ENCODE results near the gene ADCY3. TPM values are rescaled to one million over a fixed set of nuclear protein-coding genes. Genes with fewer than 3 reads are reported as not detected.

ADCY3 gene
- total RNA-seq, 5 donors from 2014 or later (not counting 1 experiment from before 2014, with no cell fraction given) = 21.4 to 35.6 (median 32.8) TPM

DNA sequence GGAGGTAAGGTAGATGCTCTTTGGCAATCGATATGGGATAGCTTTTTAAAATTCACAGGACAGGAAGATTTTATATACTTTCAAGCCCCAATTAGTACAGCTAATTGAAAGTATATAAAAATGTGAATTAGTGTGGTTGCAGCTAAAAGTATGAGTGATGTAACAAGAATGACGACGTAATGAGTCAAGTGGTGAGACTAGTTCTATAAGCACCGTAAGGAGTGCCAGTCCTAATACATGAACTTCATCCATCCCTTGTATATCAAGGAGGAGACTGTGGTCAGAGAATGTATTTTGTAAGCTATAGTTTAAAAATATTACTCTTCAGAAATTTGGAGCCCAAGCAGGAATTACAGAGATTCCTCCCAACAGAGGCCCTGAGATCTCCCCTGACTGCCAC, 25.9 kb upstream of the ADCY3 start:
- no peak overlapping the region for H3K4me3 Mint-ChIP-seq
- H3K4me1 ChIP-seq (ENCODE audit: control insufficient read depth in 1 of 2, extremely low read depth in 1 of 2, insufficient read depth in 2 of 2, low read length in 2 of 2) = no peaks in the 10 kb centered on the region
- ATAC-seq (replicated peaks in 1 of 4) (no peak), DNase-seq (no peak)
- peaks cover 4 to 40% of the 10 kb centered on the region in 2 donors for H3K36me3 ChIP-seq (ENCODE audit: control insufficient read depth in 2 of 2, extremely low read depth in 1 of 2, insufficient read depth in 1 of 2, low read length in 1 of 2)
- ChIA-PET CTCF (interaction anchor here in 1 of 2 donors (0.6 kb wide), 1 partner anchor 183 kb away, joined by 3 read pairs; no protein-coding TSS in a partner anchor), POLR2A (no interaction called here)
- H3K4me1 Mint-ChIP-seq = no peaks in the 10 kb centered on the region
- peaks cover 27% of the 10 kb centered on the region for H3K36me3 Mint-ChIP-seq
- no CpG with 5 or more reads among the region's 4 CpGs for WGBS (ENCODE audit: insufficient coverage)
- no peak overlapping the region for H3K27ac ChIP-seq (ENCODE audit: low read length)
- no peaks in the 10 kb centered on the region for H3K9me3 ChIP-seq
- no peaks in the 10 kb centered on the region for H3K27me3 Mint-ChIP-seq
- H3K9me3 Mint-ChIP-seq = no peaks in the 10 kb centered on the region
- H3K27ac Mint-ChIP-seq = no peak overlapping the region
- H3K4me3 ChIP-seq (ENCODE audit: control insufficient read depth in 1 of 2, extremely low read depth in 1 of 2, low read length in 1 of 2) = no peak overlapping the region
- H3K27me3 ChIP-seq (replicated peaks in 1 of 2; ENCODE audit: control insufficient read depth in 2 of 2, extremely low read depth in 1 of 2, insufficient read depth in 2 of 2, low read length in 1 of 2) = no peaks in the 10 kb centered on the region

- ChIA-PET POLR2A (interaction anchor here (0.5 to 1.2 kb wide), 6 partner anchors 13 to 728 kb away, joined by 3 to 7 read pairs (median 3); no protein-coding TSS in a partner anchor), CTCF (interaction anchor here in 1 of 2 donors (0.6 to 1.2 kb wide), 2 partner anchors 13 to 727 kb away, joined by 3 read pairs; no protein-coding TSS in a partner anchor)
- Histone ChIP-seq H3K4me1 (ENCODE audit: control insufficient read depth in 1 of 2, extremely low read depth in 1 of 2, insufficient read depth in 2 of 2, low read length in 2 of 2) (no peaks in the 10 kb centered on the region), H3K9me3 (no peaks in the 10 kb centered on the region), H3K4me3 (ENCODE audit: control insufficient read depth in 1 of 2, extremely low read depth in 1 of 2, low read length in 1 of 2) (no peak overlapping the region), H3K36me3 (ENCODE audit: control insufficient read depth in 2 of 2, extremely low read depth in 1 of 2, insufficient read depth in 1 of 2, low read length in 1 of 2) (peaks cover 4 to 27% of the 10 kb centered on the region in 2 donors), H3K27ac (ENCODE audit: low read length) (no peak overlapping the region), H3K27me3 (replicated peaks in 1 of 2; ENCODE audit: control insufficient read depth in 2 of 2, extremely low read depth in 1 of 2, insufficient read depth in 2 of 2, low read length in 1 of 2) (no peaks in the 10 kb centered on the region)
- ATAC-seq (replicated peaks in 1 of 4) (no peak), DNase-seq (no peak)
- H3K4me1 Mint-ChIP-seq = no peaks in the 10 kb centered on the region
- H3K36me3 Mint-ChIP-seq = peaks cover 27% of the 10 kb centered on the region
- no peak overlapping the region for H3K27ac Mint-ChIP-seq
- no peak overlapping the region for H3K4me3 Mint-ChIP-seq
- no peaks in the 10 kb centered on the region for H3K9me3 Mint-ChIP-seq
- 80% methylated on average over 1 of the region's 7 CpGs for WGBS (ENCODE audit: insufficient coverage)
- H3K27me3 Mint-ChIP-seq = no peaks in the 10 kb centered on the region
These were observed 23.5 kb upstream of the ADCY3 start for GRCh38 chr2:24943427-24944053.

GRCh38 chr2:24939353-24939752, 19.3 kb upstream of the ADCY3 start:
- no peak for ATAC-seq (replicated peaks in 1 of 4)
- no peaks in the 10 kb centered on the region for H3K4me1 Mint-ChIP-seq
- CTCF ChIA-PET = no interaction called here
- H3K9me3 ChIP-seq = no peaks in the 10 kb centered on the region
- no peaks in the 10 kb centered on the region for H3K4me1 ChIP-seq (ENCODE audit: control insufficient read depth in 1 of 2, extremely low read depth in 1 of 2, insufficient read depth in 2 of 2, low read length in 2 of 2)
- no peaks in the 10 kb centered on the region for H3K27me3 Mint-ChIP-seq
- DNase-seq = no peak
- POLR2A ChIA-PET = interaction anchor here in 1 of 2 donors (0.6 kb wide), 1 partner anchor 147 kb away, joined by 3 read pairs; no protein-coding TSS in a partner anchor
- peaks cover 0 to 2% of the 10 kb centered on the region in 2 donors for H3K36me3 ChIP-seq (ENCODE audit: control insufficient read depth in 2 of 2, extremely low read depth in 1 of 2, insufficient read depth in 1 of 2, low read length in 1 of 2)
- no peak overlapping the region for H3K27ac Mint-ChIP-seq
- peaks cover 3% of the 10 kb centered on the region for H3K36me3 Mint-ChIP-seq
- no peaks in the 10 kb centered on the region for H3K9me3 Mint-ChIP-seq
- H3K4me3 ChIP-seq (ENCODE audit: control insufficient read depth in 1 of 2, extremely low read depth in 1 of 2, low read length in 1 of 2) = no peak overlapping the region
- no peak overlapping the region for H3K4me3 Mint-ChIP-seq
- no peak overlapping the region for H3K27ac ChIP-seq (ENCODE audit: low read length)
- 60% methylated on average over 2 of the region's 6 CpGs for WGBS (ENCODE audit: insufficient coverage)
- H3K27me3 ChIP-seq (replicated peaks in 1 of 2; ENCODE audit: control insufficient read depth in 2 of 2, extremely low read depth in 1 of 2, insufficient read depth in 2 of 2, low read length in 1 of 2) = no peaks in the 10 kb centered on the region

GRCh38 chr2:24937236-24937635, 17.2 kb upstream of the ADCY3 start:
- WGBS (ENCODE audit: insufficient coverage) = no CpG with 5 or more reads among the region's 2 CpGs
- Mint-ChIP-seq H3K27me3 (no peaks in the 10 kb centered on the region), H3K9me3 (no peaks in the 10 kb centered on the region), H3K36me3 (no peaks in the 10 kb centered on the region), H3K27ac (no peak overlapping the region), H3K4me1 (no peaks in the 10 kb centered on the region), H3K4me3 (no peak overlapping the region)
- Histone ChIP-seq H3K4me1 (ENCODE audit: control insufficient read depth in 1 of 2, extremely low read depth in 1 of 2, insufficient read depth in 2 of 2, low read length in 2 of 2) (no peaks in the 10 kb centered on the region), H3K27ac (ENCODE audit: low read length) (no peak overlapping the region), H3K4me3 (ENCODE audit: control insufficient read depth in 1 of 2, extremely low read depth in 1 of 2, low read length in 1 of 2) (no peak overlapping the region), H3K36me3 (ENCODE audit: control insufficient read depth in 2 of 2, extremely low read depth in 1 of 2, insufficient read depth in 1 of 2, low read length in 1 of 2) (no peaks in the 10 kb centered on the region), H3K27me3 (replicated peaks in 1 of 2; ENCODE audit: control insufficient read depth in 2 of 2, extremely low read depth in 1 of 2, insufficient read depth in 2 of 2, low read length in 1 of 2) (no peaks in the 10 kb centered on the region), H3K9me3 (no peaks in the 10 kb centered on the region)
- POLR2A ChIA-PET = no interaction called here
- DNase-seq (no peak), ATAC-seq (replicated peaks in 1 of 4) (no peak)
- CTCF ChIA-PET = no interaction called here

DNA sequence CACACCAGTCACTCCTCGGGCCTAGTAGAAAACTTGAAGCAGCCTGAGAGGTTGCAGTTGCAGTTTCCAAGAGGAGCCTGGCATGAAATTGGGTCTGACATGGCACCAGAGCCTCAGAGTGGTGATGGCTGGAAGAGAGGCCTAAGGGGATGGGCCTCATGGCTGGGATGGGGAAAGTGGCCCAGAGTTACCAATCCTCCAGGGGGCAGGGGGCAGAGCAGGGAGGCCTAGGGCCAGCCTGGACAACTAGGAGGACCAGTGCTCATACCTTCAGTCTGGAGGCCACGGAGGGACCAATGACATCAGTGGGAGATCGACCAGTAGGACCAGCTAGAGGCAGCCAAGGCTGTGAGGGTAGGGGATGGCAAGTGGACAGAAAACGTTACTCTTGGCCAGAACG, 15.1 kb upstream of the ADCY3 start:
- ChIA-PET CTCF (no interaction called here), POLR2A (interaction anchor here in 1 of 2 donors (0.6 kb wide), 1 partner anchor 557 kb away, joined by 4 read pairs; no protein-coding TSS in a partner anchor)
- no peak for DNase-seq
- WGBS (ENCODE audit: insufficient coverage) = 100% methylated on average over 2 of the region's 5 CpGs
- Histone ChIP-seq H3K4me1 (ENCODE audit: control insufficient read depth in 1 of 2, extremely low read depth in 1 of 2, insufficient read depth in 2 of 2, low read length in 2 of 2) (no peaks in the 10 kb centered on the region), H3K36me3 (ENCODE audit: control insufficient read depth in 2 of 2, extremely low read depth in 1 of 2, insufficient read depth in 1 of 2, low read length in 1 of 2) (no peaks in the 10 kb centered on the region), H3K4me3 (ENCODE audit: control insufficient read depth in 1 of 2, extremely low read depth in 1 of 2, low read length in 1 of 2) (no peak overlapping the region), H3K27ac (ENCODE audit: low read length) (no peak overlapping the region), H3K9me3 (no peaks in the 10 kb centered on the region), H3K27me3 (replicated peaks in 1 of 2; ENCODE audit: control insufficient read depth in 2 of 2, extremely low read depth in 1 of 2, insufficient read depth in 2 of 2, low read length in 1 of 2) (no peaks in the 10 kb centered on the region)
- no peak overlapping the region for H3K27ac Mint-ChIP-seq
- no peaks in the 10 kb centered on the region for H3K9me3 Mint-ChIP-seq
- H3K4me3 Mint-ChIP-seq = no peak overlapping the region
- no peaks in the 10 kb centered on the region for H3K36me3 Mint-ChIP-seq
- ATAC-seq (replicated peaks in 1 of 4) = no peak
- H3K27me3 Mint-ChIP-seq = no peaks in the 10 kb centered on the region
- peaks cover 3 to 6% (median 6%) of the 10 kb centered on the region in 3 donors for H3K4me1 Mint-ChIP-seq

DNA sequence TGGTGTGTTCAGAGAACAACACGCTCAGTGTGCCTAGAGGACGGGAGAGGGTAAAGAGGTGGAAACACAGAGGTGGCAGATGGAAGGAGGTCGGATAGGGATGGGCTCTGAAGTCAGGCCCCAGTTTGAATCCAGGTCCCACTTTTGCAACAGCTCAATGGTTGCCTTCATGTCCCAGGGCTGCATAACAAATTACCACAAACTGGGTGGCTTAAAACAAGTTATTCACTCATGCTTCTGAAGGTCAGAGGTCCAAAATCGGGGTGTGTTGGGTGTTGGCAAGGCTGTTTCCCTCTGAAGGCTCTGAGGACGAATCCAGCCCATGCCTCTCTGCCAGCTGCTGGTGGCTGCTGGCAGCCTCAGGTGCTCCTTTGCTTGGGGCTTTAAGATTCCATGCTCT, 12.7 kb upstream of the ADCY3 start:
- no peaks in the 10 kb centered on the region for H3K9me3 ChIP-seq
- Mint-ChIP-seq H3K9me3 (no peaks in the 10 kb centered on the region), H3K4me3 (no peak overlapping the region), H3K36me3 (no peaks in the 10 kb centered on the region), H3K27ac (no peak overlapping the region), H3K27me3 (no peaks in the 10 kb centered on the region), H3K4me1 (peaks cover 3 to 6% (median 6%) of the 10 kb centered on the region in 3 donors)
- H3K4me1 ChIP-seq (ENCODE audit: control insufficient read depth in 1 of 2, extremely low read depth in 1 of 2, insufficient read depth in 2 of 2, low read length in 2 of 2) = no peaks in the 10 kb centered on the region
- H3K27ac ChIP-seq (ENCODE audit: low read length) = no peak overlapping the region
- CTCF ChIA-PET = interaction anchor here in 1 of 2 donors (0.6 kb wide), 1 partner anchor 196 kb away, joined by 4 read pairs; no protein-coding TSS in a partner anchor
- POLR2A ChIA-PET = no interaction called here
- no peaks in the 10 kb centered on the region for H3K27me3 ChIP-seq (replicated peaks in 1 of 2; ENCODE audit: control insufficient read depth in 2 of 2, extremely low read depth in 1 of 2, insufficient read depth in 2 of 2, low read length in 1 of 2)
- WGBS (ENCODE audit: insufficient coverage) = 86% methylated on average over 4 of the region's 5 CpGs
- no peak overlapping the region for H3K4me3 ChIP-seq (ENCODE audit: control insufficient read depth in 1 of 2, extremely low read depth in 1 of 2, low read length in 1 of 2)
- ATAC-seq (replicated peaks in 1 of 4) = no peak
- no peaks in the 10 kb centered on the region for H3K36me3 ChIP-seq (ENCODE audit: control insufficient read depth in 2 of 2, extremely low read depth in 1 of 2, insufficient read depth in 1 of 2, low read length in 1 of 2)
- no peak for DNase-seq
